ENCODE measurements around the gene STIP1.

- no peak for TF ChIP-seq EZH2phosphoT487 (IDR thresholded peaks at IDR 0.05)
- TF ChIP-seq CTCF (IDR thresholded peaks at IDR 0.05): no peak
- TF ChIP-seq EZH2 (IDR thresholded peaks at IDR 0.05): no peak
Measured at GRCh38 chr11:64248578-64248977, 62.6 kb downstream of the STIP1 start.
